Testis (tissue), 5 donors: ENCODE measurements around the gene RIPPLY2. TPM values are rescaled to one million over a fixed set of nuclear protein-coding genes. Genes with fewer than 3 reads are reported as not detected.
A peak's percentile ranks its signal among the peaks of the same experiment; 100 is the strongest.
"Not testable (repeated sequence)": the region's sequence is repeated elsewhere in the genome, so short reads cannot be mapped to it uniquely, and the experiment has no call there.

Source experiments
- DNase-seq: peaks from one replicate; pipeline ENCODE4 v3.0.0-alpha.2; 2019
- H3K27ac ChIP-seq, 2 donors: fragments of 200-600 bp; sonication (generic); one replicate each; pipeline ENCODE4 v1.5.1; 2019
- H3K27me3 ChIP-seq: fragments of 200-600 bp; sonication (generic); one replicate; pipeline ENCODE4 v1.5.1; 2019
- H3K36me3 ChIP-seq: fragments of 200-600 bp; sonication (generic); one replicate; pipeline ENCODE4 v1.5.1; 2017; ENCODE audit warnings: low read depth; ENCODE audit errors: missing control alignments
- H3K4me1 ChIP-seq: fragments of 200-600 bp; sonication (generic); one replicate; pipeline ENCODE4 v1.5.1; 2019
- H3K4me3 ChIP-seq, 2 donors: fragments of 200-600 bp; sonication (generic); one replicate each; pipeline ENCODE4 v1.5.1; 2017 to 2019
- H3K9me3 ChIP-seq: fragments of 200-600 bp; sonication (generic); one replicate; pipeline ENCODE4 v1.5.1; 2017
- POLR2A ChIP-seq: fragments of 450-650 bp; IDR thresholded peaks from one replicate; pipeline ENCODE4 v1.6.1; 2017; ENCODE audit warnings: antibody characterized with exemption, mild to moderate bottlenecking, moderate library complexity
- WGBS, 2 donors: methylation state at CpG; one replicate each; pipeline ENCODE4 v1.1.5; 2018; 5-methylcytosine and 5-hydroxymethylcytosine counted together
- intact Hi-C: fragments of 100-400 bp; cut with DNase I; formaldehyde crosslinking; loops from one replicate; pipeline ENCODE4 v1.15.1; 2023; ENCODE audit warnings: low total_unique reads
- long read RNA-seq, 2 donors: transcript quantifications; one replicate each; lab custom pipeline, GENCODE V29; 2026
- polyA plus RNA-seq: library from polyadenylated mRNA; stranded (reverse); fragments of 350-450 nt; fragmentation: Illumina TruSeq; extraction: RNeasy Lipid Tissue Mini Kit (QIAGEN cat#74804); gene quantifications from one replicate; pipeline ENCODE4 v1.2.3, GENCODE V29; 2014; ENCODE audit warnings: low read depth, low replicate concordance; ENCODE audit not compliant: insufficient read depth
- total RNA-seq, 2 donors: library from RNA; depleted of rRNA; stranded (reverse); fragments of >200 nt; gene quantifications; one replicate each; pipeline ENCODE4 v1.2.3, GENCODE V29; 2016
- TF ChIP-seq, protein P1 (sequence below), 3 experiments: fragments of 450-650 bp in 2 of 3; fragments of 200-600 bp in 1 of 3; sonication (generic) in 1 of 3; IDR thresholded peaks; one replicate each; pipeline ENCODE4 v1.5.1; 2016 to 2019; ENCODE audit warnings: antibody characterized with exemption in 3 of 3, mild to moderate bottlenecking in 2 of 3, moderate library complexity in 1 of 3

The RIPPLY2 gene, protein sequence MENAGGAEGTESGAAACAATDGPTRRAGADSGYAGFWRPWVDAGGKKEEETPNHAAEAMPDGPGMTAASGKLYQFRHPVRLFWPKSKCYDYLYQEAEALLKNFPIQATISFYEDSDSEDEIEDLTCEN
- total RNA-seq = 1 to 10 TPM in 1 of 2 donors, under 1 TPM in 1; 0.63 to 2.1 TPM
- 0.96 TPM for polyA plus RNA-seq
- long read RNA-seq, donor 1 = 0 reads
- long read RNA-seq, donor 2 = 0 reads

DNA sequence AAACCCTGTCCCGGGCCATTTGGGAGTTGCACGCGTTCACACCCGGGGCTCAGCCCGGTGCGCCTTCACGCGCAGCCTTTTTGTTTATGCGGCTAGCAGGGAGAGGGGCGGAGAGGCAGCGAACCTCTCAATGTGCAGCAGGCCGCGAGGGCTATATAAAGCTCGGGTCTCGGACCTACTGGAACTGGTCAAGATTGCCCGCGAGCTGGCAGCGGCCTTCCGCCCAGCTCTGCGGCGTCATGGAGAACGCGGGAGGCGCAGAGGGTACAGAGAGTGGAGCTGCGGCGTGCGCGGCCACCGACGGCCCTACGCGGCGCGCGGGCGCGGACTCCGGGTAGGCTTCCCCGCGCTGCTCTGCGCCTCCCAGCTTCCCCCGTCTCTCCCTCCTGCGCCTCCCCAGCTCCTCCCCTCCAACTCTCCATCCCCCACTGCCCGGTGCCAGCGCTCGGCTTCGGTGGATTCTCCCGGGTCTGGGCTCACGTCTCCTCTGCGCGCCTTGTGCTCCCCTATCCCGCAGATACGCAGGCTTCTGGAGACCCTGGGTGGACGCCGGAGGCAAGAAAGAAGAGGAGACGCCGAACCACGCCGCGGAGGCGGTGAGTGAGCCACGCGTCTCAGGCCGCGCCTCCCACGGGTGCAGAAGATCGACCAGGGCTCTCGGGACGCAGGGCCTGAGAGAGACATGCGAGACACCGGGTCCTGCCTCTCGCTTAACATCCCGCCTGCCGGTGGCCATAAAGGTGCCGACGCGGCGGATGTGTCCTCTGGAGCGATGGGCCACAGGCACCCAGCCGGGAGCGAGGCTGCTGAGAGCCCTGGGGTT is at the start of gene RIPPLY2:
Gene RIPPLY2, plus strand, starts transcription at position 183 of the 823 bp plus-strand sequence. Its CDS starts 57 bp downstream, at position 240.
- Histone ChIP-seq H3K9me3 (no peaks in the 10 kb centered on the region), H3K36me3 (no peaks in the 10 kb centered on the region), H3K4me1 (no peaks in the 10 kb centered on the region), H3K4me3 (peak within 1 kb of the TSS; percentile 46 to 60), H3K27me3 (no peaks in the 10 kb centered on the region), H3K27ac (no peak within 1 kb of the TSS)
- no peak for TF ChIP-seq POLR2A
- TF ChIP-seq, protein P1, sequence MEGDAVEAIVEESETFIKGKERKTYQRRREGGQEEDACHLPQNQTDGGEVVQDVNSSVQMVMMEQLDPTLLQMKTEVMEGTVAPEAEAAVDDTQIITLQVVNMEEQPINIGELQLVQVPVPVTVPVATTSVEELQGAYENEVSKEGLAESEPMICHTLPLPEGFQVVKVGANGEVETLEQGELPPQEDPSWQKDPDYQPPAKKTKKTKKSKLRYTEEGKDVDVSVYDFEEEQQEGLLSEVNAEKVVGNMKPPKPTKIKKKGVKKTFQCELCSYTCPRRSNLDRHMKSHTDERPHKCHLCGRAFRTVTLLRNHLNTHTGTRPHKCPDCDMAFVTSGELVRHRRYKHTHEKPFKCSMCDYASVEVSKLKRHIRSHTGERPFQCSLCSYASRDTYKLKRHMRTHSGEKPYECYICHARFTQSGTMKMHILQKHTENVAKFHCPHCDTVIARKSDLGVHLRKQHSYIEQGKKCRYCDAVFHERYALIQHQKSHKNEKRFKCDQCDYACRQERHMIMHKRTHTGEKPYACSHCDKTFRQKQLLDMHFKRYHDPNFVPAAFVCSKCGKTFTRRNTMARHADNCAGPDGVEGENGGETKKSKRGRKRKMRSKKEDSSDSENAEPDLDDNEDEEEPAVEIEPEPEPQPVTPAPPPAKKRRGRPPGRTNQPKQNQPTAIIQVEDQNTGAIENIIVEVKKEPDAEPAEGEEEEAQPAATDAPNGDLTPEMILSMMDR (IDR thresholded peaks at IDR 0.05) = no peak
- intact Hi-C loops = no loop called here
- WGBS, 2 donors = 0 to 2% methylated on average over 44 to 81 of the region's 81 CpGs
- peak; percentile 57 for DNase-seq

DNA sequence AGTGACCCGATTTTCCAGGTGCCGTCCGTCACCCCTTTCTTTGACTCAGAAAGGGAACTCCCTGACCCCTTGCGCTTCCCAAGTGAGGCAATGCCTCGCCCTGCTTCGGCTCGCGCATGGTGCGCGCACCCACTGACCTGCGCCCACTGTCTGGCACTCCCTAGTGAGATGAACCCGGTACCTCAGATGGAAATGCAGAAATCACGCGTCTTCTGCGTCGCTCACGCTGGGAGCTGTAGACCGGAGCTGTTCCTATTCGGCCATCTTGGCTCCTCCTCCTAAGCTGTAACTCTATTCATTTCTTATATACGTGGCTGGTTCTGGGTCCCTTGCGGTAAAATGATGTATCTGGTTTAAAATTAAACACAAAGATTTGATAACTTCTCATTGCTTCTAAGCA is 49.7 kb upstream of the RIPPLY2 start:
- WGBS, 2 donors = 69 to 90% methylated on average over 10 to 21 of the region's 21 CpGs
- H3K9me3 ChIP-seq, H3K27ac ChIP-seq, H3K4me1 ChIP-seq, H3K27me3 ChIP-seq, H3K4me3 ChIP-seq, H3K36me3 ChIP-seq, intact Hi-C loops, DNase-seq: not testable (repeated sequence)

DNA sequence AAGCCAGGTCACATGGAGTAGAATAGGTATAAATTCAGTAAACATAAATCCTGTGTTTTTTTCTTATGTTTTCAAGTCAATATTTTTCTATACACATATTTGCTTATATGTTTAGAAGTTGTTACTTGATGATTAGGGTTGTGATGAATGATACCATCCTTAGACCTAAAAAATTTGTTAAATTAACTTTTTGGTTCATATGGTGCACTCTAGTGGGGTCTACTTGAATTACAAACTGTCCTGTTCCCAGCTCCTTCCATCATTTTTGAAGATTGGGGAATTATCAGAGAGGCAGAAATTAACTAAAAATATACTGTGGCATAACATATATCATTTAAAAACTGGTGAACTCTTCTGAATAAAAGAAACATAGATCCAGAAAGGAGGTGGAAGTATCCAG is 48.3 kb upstream of the RIPPLY2 start:
- no peak overlapping the region for H3K27ac ChIP-seq
- DNase-seq = no peak
- H3K4me1 ChIP-seq = no peaks in the 10 kb centered on the region
- no peaks in the 10 kb centered on the region for H3K27me3 ChIP-seq
- no peak overlapping the region for H3K4me3 ChIP-seq
- H3K36me3 ChIP-seq = no peaks in the 10 kb centered on the region
- intact Hi-C loops = no loop called here
- no peak for TF ChIP-seq POLR2A
- TF ChIP-seq, protein P1 (IDR thresholded peaks at IDR 0.05) = no peak
- no peaks in the 10 kb centered on the region for H3K9me3 ChIP-seq

DNA sequence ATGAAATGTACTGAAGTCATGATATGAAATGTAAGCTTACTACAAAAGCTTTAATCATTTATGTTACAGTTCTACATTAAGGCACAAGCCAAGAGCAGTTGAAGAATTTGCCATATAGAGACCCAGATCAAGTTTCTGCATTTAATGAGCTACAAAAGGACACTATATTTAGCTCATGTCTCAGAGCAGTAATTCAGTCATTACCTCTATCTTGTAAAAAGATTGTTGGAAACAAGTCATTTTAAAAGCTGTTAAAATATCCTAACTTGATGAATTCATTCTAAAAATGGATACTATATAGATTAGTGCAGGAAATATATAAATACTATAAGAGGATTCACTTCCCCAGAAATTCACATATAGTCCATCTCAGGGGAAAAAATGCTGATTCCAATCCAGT is 45.2 kb upstream of the RIPPLY2 start:
- intact Hi-C loops = no loop called here
- Histone ChIP-seq H3K4me1 (no peaks in the 10 kb centered on the region), H3K27me3 (no peaks in the 10 kb centered on the region), H3K4me3 (no peak overlapping the region), H3K9me3 (no peaks in the 10 kb centered on the region), H3K36me3 (no peaks in the 10 kb centered on the region), H3K27ac (no peak overlapping the region)
- TF ChIP-seq, protein P1 (IDR thresholded peaks at IDR 0.05) = no peak
- TF ChIP-seq POLR2A = no peak
- DNase-seq = no peak

DNA sequence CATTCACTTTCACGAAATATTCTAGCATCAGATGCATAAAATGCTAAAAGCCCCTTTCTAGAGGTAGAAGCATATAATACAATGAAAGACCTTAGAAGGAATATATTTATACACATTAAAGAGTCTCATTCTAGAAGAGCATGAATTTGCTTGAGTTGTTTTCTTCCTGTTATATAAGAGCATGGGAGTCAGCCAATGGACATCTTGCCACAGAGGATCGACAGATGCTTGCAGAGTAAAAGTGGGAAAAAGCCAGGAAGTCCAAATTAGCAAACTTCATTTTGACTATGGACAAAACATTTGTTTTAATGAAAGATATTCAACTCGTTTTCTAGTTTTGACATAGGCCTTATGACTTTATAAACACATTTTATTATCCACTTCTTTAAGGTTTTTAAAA is 44.2 kb upstream of the RIPPLY2 start:
- 62 to 69% methylated on average over 3 of the region's 3 CpGs for WGBS, 2 donors

More for the DNA sequence above, 44.2 kb upstream of the RIPPLY2 start:
- TF ChIP-seq, protein P1 (IDR thresholded peaks at IDR 0.05) = no peak
- TF ChIP-seq POLR2A = no peak
- H3K27me3 ChIP-seq = no peaks in the 10 kb centered on the region
- no peaks in the 10 kb centered on the region for H3K36me3 ChIP-seq
- no peaks in the 10 kb centered on the region for H3K4me1 ChIP-seq
- H3K27ac ChIP-seq = no peak overlapping the region
- intact Hi-C loops = no loop called here
- no peaks in the 10 kb centered on the region for H3K9me3 ChIP-seq
- DNase-seq = no peak
- no peak overlapping the region for H3K4me3 ChIP-seq
